ENCODE data around the gene BAZ1A.

- TF ChIP-seq CTCF (IDR thresholded peaks at IDR 0.05), result no peak
- TF ChIP-seq POLR2A (IDR thresholded peaks at IDR 0.05), result no peak
- no peak for TF ChIP-seq POLR2AphosphoS5 (IDR thresholded peaks at IDR 0.05; ENCODE audit: insufficient read depth in 1 of 2, low read depth in 1 of 2)
Observed at GRCh38 chr14:34912966-34913365, 37.8 kb upstream of the BAZ1A start.

All from vagina (tissue), 2 donors.